Panc1 (cell line): Measurements from ENCODE around the gene LDLRAD4. TPM values are rescaled to one million over a fixed set of nuclear protein-coding genes. Genes with fewer than 3 reads are reported as not detected.

Experiments used
- ATAC-seq: fragments of 200-7000 bp; cut with Tn5 transposase; 2 replicates; pipeline ENCODE4 v1.9.1; 2020; ENCODE audit warnings: mild to moderate bottlenecking, moderate library complexity
- BruUV-seq: library from RNA; stranded (reverse); fragments of 400-500 nt; replicated peaks from 2 replicates; lab custom pipeline; 2021; lab: Mats Ljungman, UMichigan
- CTCF ChIA-PET: fragments of 300-600 bp; sonication (Branson Sonifier 250); formaldehyde crosslinking; loops from one replicate; lab custom pipeline; 2022; ENCODE audit warnings: antibody characterized with exemption; lab: Charles Lee
- POLR2A ChIA-PET: fragments of 300-600 bp; sonication (Branson Sonifier 250); formaldehyde crosslinking; loops from one replicate; lab custom pipeline; 2022; ENCODE audit warnings: antibody characterized with exemption; lab: Charles Lee
- DNase-seq: peaks from one replicate; pipeline ENCODE4 v3.0.0-alpha.2; 2010; ENCODE audit warnings: low read depth, low spot score
- H3K27ac ChIP-seq: 2 replicates; pipeline ENCODE4 v1.5.1; 2011; ENCODE audit warnings: mild to moderate bottlenecking, low read length, inconsistent platforms
- H3K27me3 ChIP-seq: fragments of 200-500 bp; sonication (Bioruptor generic); 2 replicates; pipeline ENCODE4 v1.6.0; 2014; ENCODE audit warnings: low read length, inconsistent platforms; ENCODE audit not compliant: control insufficient read depth, insufficient read depth
- H3K36me3 ChIP-seq: fragments of 200-500 bp; sonication (Bioruptor generic); 2 replicates; pipeline ENCODE4 v1.5.1; 2014; ENCODE audit warnings: inconsistent platforms, mild to moderate bottlenecking, low read length, moderate library complexity; ENCODE audit not compliant: control insufficient read depth, insufficient read depth
- H3K4me1 ChIP-seq: 2 replicates; pipeline ENCODE4 v1.5.1; 2011; ENCODE audit warnings: inconsistent platforms, mild to moderate bottlenecking, low read length, moderate library complexity; ENCODE audit not compliant: control insufficient read depth, insufficient read depth
- H3K4me3 ChIP-seq, 2 experiments: 2 replicates each; pipeline ENCODE4 v1.5.1; 2011 to 2012; ENCODE audit warnings: low read depth in 2 of 2, low read length in 2 of 2, mild to moderate bottlenecking in 2 of 2, inconsistent platforms in 1 of 2, moderate library complexity in 1 of 2
- H3K9me3 ChIP-seq: fragments of 200-500 bp; sonication (Bioruptor generic); 2 replicates; pipeline ENCODE4 v1.5.1; 2014; ENCODE audit warnings: low read depth, mild to moderate bottlenecking, inconsistent platforms, low read length, moderate library complexity; ENCODE audit not compliant: control insufficient read depth, insufficient read depth
- POLR2AphosphoS5 ChIP-seq: IDR thresholded peaks from 2 replicates; pipeline ENCODE4 v1.6.1; 2012; ENCODE audit warnings: mild to moderate bottlenecking, low read depth, low read length, moderate library complexity
- SIN3A ChIP-seq: IDR thresholded peaks from 2 replicates; pipeline ENCODE4 v1.6.1; 2012; ENCODE audit warnings: low read depth, mild to moderate bottlenecking, low read length, moderate library complexity, borderline replicate concordance; ENCODE audit not compliant: insufficient read depth
- TCF7L2 ChIP-seq: IDR thresholded peaks from 2 replicates; pipeline ENCODE4 v1.6.1; 2011; ENCODE audit warnings: mild to moderate bottlenecking, low read depth, low read length, inconsistent platforms
- in situ Hi-C: cut with HindIII; loops from 2 replicates; pipeline ENCODE4 v1.10.0; 2016; ENCODE audit warnings: low sequenced_read_pairs, low pct_unique_long_range_greater_than_20kb
- intact Hi-C: fragments of 100-400 bp; cut with micrococcal nuclease; formaldehyde crosslinking; loops from one replicate; pipeline ENCODE4 v1.10.0; 2022; ENCODE audit not compliant: unreplicated experiment
- total RNA-seq: library from RNA; stranded (reverse); gene quantifications from one replicate; pipeline ENCODE4 v1.2.1, GENCODE V29; 2021; ENCODE audit not compliant: unreplicated experiment
- TF ChIP-seq, protein P1 (sequence below), 2 experiments: IDR thresholded peaks; 2 replicates each; pipeline ENCODE4 v1.6.1; 2011 to 2012; ENCODE audit warnings: low read depth in 2 of 2, control low read depth in 1 of 2, low read length in 1 of 2, mild to moderate bottlenecking in 1 of 2, moderate library complexity in 1 of 2; ENCODE audit not compliant: insufficient read depth in 1 of 2
- TF ChIP-seq, protein P2 (sequence below): fragments of 450-650 bp; IDR thresholded peaks from 2 replicates; pipeline ENCODE4 v1.5.1; 2017; ENCODE audit warnings: mild to moderate bottlenecking

The LDLRAD4 gene
- total RNA-seq, 1 experiment from 2014 or later = 0.28 TPM

DNA sequence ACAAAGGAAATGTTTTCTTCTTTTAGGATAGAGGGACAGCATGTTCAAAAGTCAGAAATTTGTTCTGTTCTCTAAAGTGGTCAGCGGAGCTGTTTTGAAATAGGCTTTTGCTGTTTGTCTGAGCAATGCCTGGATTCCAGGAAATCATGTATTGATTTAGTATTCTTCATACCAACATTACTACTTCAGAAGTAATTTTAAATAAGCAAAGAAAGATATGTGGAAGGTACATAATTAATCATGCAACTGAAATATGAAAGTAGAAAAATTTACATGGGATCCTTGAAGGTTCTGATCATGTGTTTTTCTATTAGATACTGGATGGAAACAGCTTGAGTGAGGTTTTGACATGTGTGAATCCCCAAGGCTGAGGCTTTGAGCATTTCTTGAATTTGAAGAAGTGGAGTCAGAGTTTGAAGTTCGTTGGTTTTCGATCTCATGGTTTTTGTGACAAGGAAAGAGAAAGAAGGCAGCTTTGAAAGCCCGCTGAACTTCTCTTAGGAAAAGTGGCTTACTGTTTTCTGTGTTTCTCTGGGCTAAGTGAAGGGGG lies 220.0 kb downstream of the LDLRAD4 start:
- no peak for DNase-seq
- Histone ChIP-seq H3K27me3 (0 out of 2 replicates have a peak, but pooled peaks cover 2% of the 10 kb centered on the region), H3K36me3 (no peaks in the 10 kb centered on the region), H3K9me3 (no peaks in the 10 kb centered on the region), H3K4me1 (no peaks in the 10 kb centered on the region), H3K4me3 (no peak overlapping the region), H3K27ac (no peak overlapping the region)
- POLR2A ChIA-PET = no interaction called here
- CTCF ChIA-PET = no interaction called here
- BruUV-seq = no TSS peak
- TF ChIP-seq POLR2AphosphoS5 = no peak
- TF ChIP-seq TCF7L2 = no peak
- no peak for TF ChIP-seq SIN3A
- TF ChIP-seq, protein P1, sequence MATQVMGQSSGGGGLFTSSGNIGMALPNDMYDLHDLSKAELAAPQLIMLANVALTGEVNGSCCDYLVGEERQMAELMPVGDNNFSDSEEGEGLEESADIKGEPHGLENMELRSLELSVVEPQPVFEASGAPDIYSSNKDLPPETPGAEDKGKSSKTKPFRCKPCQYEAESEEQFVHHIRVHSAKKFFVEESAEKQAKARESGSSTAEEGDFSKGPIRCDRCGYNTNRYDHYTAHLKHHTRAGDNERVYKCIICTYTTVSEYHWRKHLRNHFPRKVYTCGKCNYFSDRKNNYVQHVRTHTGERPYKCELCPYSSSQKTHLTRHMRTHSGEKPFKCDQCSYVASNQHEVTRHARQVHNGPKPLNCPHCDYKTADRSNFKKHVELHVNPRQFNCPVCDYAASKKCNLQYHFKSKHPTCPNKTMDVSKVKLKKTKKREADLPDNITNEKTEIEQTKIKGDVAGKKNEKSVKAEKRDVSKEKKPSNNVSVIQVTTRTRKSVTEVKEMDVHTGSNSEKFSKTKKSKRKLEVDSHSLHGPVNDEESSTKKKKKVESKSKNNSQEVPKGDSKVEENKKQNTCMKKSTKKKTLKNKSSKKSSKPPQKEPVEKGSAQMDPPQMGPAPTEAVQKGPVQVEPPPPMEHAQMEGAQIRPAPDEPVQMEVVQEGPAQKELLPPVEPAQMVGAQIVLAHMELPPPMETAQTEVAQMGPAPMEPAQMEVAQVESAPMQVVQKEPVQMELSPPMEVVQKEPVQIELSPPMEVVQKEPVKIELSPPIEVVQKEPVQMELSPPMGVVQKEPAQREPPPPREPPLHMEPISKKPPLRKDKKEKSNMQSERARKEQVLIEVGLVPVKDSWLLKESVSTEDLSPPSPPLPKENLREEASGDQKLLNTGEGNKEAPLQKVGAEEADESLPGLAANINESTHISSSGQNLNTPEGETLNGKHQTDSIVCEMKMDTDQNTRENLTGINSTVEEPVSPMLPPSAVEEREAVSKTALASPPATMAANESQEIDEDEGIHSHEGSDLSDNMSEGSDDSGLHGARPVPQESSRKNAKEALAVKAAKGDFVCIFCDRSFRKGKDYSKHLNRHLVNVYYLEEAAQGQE (IDR thresholded peaks at IDR 0.05; ENCODE audit: insufficient read depth in 1 of 2, low read depth in 2 of 2, low read length in 1 of 2) = no peak
- TF ChIP-seq, protein P2, sequence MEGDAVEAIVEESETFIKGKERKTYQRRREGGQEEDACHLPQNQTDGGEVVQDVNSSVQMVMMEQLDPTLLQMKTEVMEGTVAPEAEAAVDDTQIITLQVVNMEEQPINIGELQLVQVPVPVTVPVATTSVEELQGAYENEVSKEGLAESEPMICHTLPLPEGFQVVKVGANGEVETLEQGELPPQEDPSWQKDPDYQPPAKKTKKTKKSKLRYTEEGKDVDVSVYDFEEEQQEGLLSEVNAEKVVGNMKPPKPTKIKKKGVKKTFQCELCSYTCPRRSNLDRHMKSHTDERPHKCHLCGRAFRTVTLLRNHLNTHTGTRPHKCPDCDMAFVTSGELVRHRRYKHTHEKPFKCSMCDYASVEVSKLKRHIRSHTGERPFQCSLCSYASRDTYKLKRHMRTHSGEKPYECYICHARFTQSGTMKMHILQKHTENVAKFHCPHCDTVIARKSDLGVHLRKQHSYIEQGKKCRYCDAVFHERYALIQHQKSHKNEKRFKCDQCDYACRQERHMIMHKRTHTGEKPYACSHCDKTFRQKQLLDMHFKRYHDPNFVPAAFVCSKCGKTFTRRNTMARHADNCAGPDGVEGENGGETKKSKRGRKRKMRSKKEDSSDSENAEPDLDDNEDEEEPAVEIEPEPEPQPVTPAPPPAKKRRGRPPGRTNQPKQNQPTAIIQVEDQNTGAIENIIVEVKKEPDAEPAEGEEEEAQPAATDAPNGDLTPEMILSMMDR = no peak
- ATAC-seq = no peak
- in situ Hi-C loops (no loop called here), intact Hi-C loops (no loop called here)

DNA sequence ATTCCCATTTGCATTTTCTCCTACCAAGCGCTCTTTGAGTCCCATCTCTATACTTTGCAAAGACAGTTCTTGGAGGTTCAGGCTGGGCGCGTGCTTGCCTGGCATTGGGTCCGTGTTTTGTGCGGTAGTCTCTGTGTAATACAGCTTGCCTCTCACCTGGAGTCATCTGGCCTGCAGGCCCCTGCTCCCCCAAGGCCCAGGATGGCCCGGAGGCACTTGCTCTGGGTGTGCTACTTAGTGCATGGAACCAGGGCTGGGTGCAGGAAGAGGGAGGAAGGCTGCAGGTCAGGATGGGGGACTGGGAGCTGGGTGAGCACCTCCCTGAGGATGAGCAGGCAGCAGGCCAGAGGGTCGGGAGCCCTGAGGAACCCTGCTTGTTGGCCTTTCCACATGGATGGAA lies 220.9 kb downstream of the LDLRAD4 start:
- no TSS peak for BruUV-seq
- no peaks in the 10 kb centered on the region for H3K27me3 ChIP-seq
- H3K36me3 ChIP-seq = no peaks in the 10 kb centered on the region
- POLR2A ChIA-PET = no interaction called here
- H3K9me3 ChIP-seq = no peaks in the 10 kb centered on the region
- no peak for DNase-seq
- intact Hi-C loops (no loop called here), in situ Hi-C loops (no loop called here)
- no peak overlapping the region for H3K4me3 ChIP-seq
- H3K27ac ChIP-seq = no peak overlapping the region
- CTCF ChIA-PET = no interaction called here
- TF ChIP-seq TCF7L2 (no peak), POLR2AphosphoS5 (no peak), SIN3A (no peak)
- TF ChIP-seq, protein P2 = no peak
- TF ChIP-seq, protein P1 (IDR thresholded peaks at IDR 0.05; ENCODE audit: insufficient read depth in 1 of 2, low read depth in 2 of 2, low read length in 1 of 2) = no peak
- no peaks in the 10 kb centered on the region for H3K4me1 ChIP-seq
- no peak for ATAC-seq
